ENCODE results near the gene PIGV.

Gene PIGV

GRCh38 chr1:26774462-26774861 is 13.3 kb upstream of the PIGV start:
- no peak for DNase-seq (ENCODE audit: low read depth)

GRCh38 chr1:26775666-26776065 is 12.1 kb upstream of the PIGV start:
- no peak for DNase-seq (ENCODE audit: low read depth)

- DNase-seq (ENCODE audit: low read depth): peak; percentile 66
Observed at GRCh38 chr1:26779098-26779668, 8.6 kb upstream of the PIGV start.

GRCh38 chr1:26780344-26780957 is 7.3 kb upstream of the PIGV start:
- DNase-seq (ENCODE audit: low read depth): no peak

GRCh38 chr1:26781206-26781825 is 6.4 kb upstream of the PIGV start:
- DNase-seq (ENCODE audit: low read depth): no peak

- no peak for DNase-seq (ENCODE audit: low read depth)
Observed at GRCh38 chr1:26782521-26783212, 5.1 kb upstream of the PIGV start.

- no peak for DNase-seq (ENCODE audit: low read depth)
Observed at GRCh38 chr1:26783646-26784022, 4.1 kb upstream of the PIGV start.

GRCh38 chr1:26784023-26784871 is 3.5 kb upstream of the PIGV start:
- DNase-seq (ENCODE audit: low read depth): peak; percentile 89

GRCh38 chr1:26784886-26785285 is 2.9 kb upstream of the PIGV start:
- no peak for DNase-seq (ENCODE audit: low read depth)

- no peak for DNase-seq (ENCODE audit: low read depth)
Observed at GRCh38 chr1:26785611-26786436, 1.9 kb upstream of the PIGV start.

- peak; percentile 83 for DNase-seq (ENCODE audit: low read depth)
Observed at GRCh38 chr1:26786437-26787380, 1.0 kb upstream of the PIGV start.

GRCh38 chr1:26787381-26787705 is 407 bp upstream of the PIGV start:
- peak; percentile 59 for DNase-seq (ENCODE audit: low read depth)

GRCh38 chr1:26788515-26788785 is 700 bp downstream of the PIGV start:
- DNase-seq (ENCODE audit: low read depth): no peak

GRCh38 chr1:26788836-26789611 is 1.3 kb downstream of the PIGV start:
- DNase-seq (ENCODE audit: low read depth): peak; percentile 70

GRCh38 chr1:26789612-26789865 is 1.8 kb downstream of the PIGV start:
- no peak for DNase-seq (ENCODE audit: low read depth)

- DNase-seq (ENCODE audit: low read depth): no peak
Observed at GRCh38 chr1:26789931-26790330, 2.2 kb downstream of the PIGV start.

- DNase-seq (ENCODE audit: low read depth): no peak
Observed at GRCh38 chr1:26790551-26790953, 2.8 kb downstream of the PIGV start.

GRCh38 chr1:26791148-26791547 is 3.4 kb downstream of the PIGV start:
- DNase-seq (ENCODE audit: low read depth): no peak

GRCh38 chr1:26791626-26792025 is 3.9 kb downstream of the PIGV start:
- no peak for DNase-seq (ENCODE audit: low read depth)

- DNase-seq (ENCODE audit: low read depth): no peak
Observed at GRCh38 chr1:26792924-26793323, 5.2 kb downstream of the PIGV start.

All from CMK (cell line).